AG10803 (cell line): ENCODE results near the gene KLF16.

Experiments used
- DNase-seq: peaks from one replicate; pipeline ENCODE4 v3.0.0; 2010; ENCODE audit warnings: low read depth
- H3K4me3 ChIP-seq: 2 replicates; pipeline ENCODE4 v1.5.1; 2011; ENCODE audit warnings: mild to moderate bottlenecking, low read length, control low read depth
- TF ChIP-seq, protein P1 (sequence below): conservative IDR thresholded peaks from 2 replicates; pipeline ENCODE4 v1.5.1; 2011; ENCODE audit warnings: mild to moderate bottlenecking, low read length, control low read depth, inconsistent platforms

Gene KLF16

DNA sequence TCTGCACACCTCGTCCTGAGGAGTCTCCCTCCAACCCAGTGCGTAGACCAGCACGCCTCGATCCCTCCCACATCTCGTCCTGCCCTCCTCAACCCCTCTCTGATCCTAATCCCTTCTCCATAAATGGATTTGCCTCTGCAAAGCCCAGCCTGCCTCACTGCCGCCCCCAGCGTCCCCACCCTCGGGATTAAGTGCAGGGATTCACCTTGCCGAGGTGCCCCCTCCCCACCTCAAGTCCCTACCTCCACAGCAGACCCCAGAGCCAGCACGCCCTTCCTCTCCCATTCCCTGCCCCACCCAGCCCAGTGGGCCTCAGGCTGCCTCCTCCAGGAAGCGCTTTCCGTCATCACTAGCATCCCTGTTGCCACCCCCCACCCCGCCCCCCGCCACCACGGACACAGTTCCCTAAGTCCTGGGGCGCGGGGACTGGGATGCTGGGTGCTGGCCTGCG is 4.0 kb downstream of the KLF16 start:
- TF ChIP-seq, protein P1, sequence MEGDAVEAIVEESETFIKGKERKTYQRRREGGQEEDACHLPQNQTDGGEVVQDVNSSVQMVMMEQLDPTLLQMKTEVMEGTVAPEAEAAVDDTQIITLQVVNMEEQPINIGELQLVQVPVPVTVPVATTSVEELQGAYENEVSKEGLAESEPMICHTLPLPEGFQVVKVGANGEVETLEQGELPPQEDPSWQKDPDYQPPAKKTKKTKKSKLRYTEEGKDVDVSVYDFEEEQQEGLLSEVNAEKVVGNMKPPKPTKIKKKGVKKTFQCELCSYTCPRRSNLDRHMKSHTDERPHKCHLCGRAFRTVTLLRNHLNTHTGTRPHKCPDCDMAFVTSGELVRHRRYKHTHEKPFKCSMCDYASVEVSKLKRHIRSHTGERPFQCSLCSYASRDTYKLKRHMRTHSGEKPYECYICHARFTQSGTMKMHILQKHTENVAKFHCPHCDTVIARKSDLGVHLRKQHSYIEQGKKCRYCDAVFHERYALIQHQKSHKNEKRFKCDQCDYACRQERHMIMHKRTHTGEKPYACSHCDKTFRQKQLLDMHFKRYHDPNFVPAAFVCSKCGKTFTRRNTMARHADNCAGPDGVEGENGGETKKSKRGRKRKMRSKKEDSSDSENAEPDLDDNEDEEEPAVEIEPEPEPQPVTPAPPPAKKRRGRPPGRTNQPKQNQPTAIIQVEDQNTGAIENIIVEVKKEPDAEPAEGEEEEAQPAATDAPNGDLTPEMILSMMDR = no peak
- peak overlapping the region; percentile 80 for H3K4me3 ChIP-seq
- DNase-seq = no peak

DNA sequence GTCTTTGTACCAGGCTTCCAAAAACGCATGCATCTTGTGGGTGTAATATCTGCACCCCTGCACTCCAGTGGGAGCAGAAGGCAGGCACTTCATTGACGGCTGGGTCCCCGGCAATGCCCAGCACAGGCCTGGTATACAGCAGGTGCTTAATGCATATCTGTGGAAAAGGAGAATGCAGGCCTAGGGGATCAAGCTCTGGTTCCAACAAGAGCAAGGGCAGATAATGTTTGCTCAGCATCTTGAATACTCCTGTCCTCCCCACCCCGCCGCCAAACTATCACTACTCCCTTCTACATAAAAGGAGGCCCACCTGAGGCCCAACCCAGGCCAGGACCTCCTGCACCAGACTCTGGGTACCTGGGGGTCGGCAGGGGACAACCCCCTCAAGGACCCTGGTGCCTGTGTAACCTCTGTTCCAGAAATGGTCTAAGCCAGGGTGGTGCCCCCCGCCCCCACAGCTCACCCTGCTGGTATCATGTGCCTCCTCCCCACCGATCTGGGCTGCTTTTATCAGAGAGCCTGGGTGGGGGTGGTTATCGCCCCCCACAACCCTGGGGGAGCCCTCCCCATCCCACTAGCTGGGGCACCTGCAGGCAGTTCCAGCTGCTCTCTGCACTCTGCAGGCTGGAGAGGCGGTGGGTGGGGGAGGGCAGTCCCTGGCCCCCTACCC is 4.8 kb downstream of the KLF16 start:
- no peak overlapping the region for H3K4me3 ChIP-seq
- DNase-seq = no peak
- TF ChIP-seq, protein P1 = no peak

DNA sequence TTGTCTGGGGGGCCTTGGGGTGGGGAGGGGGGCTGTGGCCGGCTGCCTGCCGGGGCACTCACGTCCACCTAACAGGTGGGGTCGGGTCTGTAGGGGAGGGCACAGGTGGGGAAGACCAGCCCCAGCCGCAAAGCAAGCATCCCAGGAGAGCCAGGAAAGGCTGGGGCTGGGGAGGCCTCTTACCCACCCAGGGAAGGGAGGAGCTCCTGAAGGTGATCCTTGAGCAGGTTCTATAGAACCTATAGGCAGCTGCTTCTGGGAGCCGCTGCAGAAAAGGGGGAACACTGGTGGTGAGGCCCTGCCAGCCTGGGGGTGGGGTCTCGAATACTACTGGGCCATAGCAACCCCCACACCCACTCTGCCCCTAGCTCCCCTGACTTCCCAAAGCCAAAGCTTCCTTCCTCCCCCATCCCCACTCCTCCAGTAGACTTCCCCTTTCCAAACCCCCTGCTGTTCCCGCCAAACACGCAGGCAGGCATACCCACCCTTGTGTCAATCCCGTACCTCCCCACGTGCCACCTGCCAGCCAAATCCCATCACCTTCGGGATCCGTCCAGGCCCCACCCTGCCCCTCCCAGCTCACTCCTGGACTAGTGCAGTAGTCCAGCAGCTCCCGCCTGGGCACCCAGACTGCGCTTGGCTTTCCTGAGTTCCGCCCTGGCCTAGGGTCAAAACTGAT is 5.6 kb downstream of the KLF16 start:
- H3K4me3 ChIP-seq = peak overlapping the region; percentile 53
- DNase-seq = no peak
- TF ChIP-seq, protein P1 = no peak

DNA sequence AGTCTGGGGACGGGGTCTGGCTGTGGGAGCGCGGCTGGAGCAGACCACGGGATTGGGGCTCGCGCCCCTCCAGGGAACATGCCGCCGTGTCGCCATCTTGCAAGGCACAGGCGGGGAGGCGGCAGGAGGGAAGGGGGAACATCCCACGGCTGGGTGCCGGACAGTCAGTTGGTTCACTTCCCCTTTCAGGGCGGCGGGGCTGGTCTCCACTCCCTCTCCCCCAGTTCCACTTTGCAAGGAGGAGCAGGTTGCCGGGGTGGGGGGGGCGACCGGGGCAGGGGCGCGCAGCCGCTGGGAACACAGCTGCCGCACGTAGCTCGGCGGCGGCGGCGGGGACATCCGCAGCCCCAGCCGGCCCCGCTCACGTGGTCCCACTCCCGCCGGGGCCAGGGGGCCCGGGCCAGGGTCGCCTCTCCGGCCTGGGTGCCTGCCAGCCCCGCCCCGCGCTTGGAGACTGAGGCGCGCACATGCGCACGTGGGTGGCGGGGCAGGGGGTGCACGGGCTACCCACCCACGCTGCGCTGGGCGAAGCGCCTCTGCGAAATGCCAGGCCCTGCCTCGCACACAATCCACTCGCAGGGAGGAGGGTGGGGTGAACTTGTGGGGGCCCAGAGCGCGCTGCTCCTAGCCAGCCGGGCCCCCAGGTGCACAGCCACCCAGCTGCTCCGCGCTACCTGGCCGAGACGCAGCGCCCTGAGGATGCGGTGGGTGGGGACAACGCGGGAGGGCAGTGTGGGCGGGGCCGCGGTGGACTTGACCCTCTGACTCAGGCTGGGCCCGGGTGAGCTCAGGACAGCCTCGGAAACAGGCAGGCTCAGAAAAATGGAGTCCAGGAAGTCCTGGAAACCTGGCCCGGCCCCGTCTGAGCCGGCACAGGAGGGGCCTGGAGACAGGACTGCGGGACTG is 6.4 kb downstream of the KLF16 start:
- TF ChIP-seq, protein P1 = no peak
- H3K4me3 ChIP-seq = peak overlapping the region; percentile 63
- peak; percentile 67 for DNase-seq

DNA sequence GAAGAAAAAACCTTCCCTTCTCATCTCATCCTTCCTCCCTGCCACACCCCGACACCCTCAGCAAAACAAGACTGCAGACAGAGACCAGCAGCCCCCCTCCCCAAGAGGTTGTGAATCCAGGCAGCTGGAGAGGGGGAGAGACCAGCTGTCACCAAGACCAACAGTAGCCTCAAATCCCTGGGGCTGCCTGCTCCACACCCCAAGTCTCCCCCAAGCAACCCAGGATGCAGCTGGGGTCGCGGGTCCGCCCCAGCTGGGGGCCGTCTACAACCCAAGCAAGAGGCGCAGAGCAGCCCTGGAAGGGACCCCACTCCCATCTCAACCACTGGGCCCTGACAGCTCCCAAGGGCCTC is 7.1 kb downstream of the KLF16 start:
- TF ChIP-seq, protein P1 = no peak
- peak overlapping the region; percentile 63 for H3K4me3 ChIP-seq
- no peak for DNase-seq

DNA sequence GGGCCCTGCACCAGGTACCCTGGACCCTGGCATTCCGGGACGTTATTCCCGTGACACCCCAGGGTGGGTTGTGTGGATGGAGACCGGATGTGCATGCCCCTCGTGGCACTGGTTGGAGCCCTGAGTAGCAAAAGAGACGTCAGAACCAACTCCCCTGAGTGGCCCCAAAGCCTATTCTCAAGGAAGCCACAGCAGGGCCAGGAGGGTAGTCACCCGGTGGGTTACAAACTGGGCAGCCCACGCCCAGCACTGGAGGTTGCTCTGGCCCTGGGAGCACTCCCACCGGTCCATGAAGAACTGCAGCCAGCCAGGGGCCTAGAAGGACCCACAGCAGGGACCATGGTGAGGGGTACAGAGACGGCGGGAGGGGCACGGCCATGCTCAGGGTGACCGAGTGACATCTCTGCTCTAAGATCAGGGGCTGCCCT is 7.5 kb downstream of the KLF16 start:
- TF ChIP-seq, protein P1 = no peak
- peak overlapping the region; percentile 63 for H3K4me3 ChIP-seq
- peak; percentile 47 for DNase-seq
